ENCODE measurements around the gene GMDS. TPM values are rescaled to one million over a fixed set of nuclear protein-coding genes. Genes with fewer than 3 reads are reported as not detected.

GMDS gene
- total RNA-seq, 6 experiments from 2014 or later, result 13.2 to 18.0 (median 14.7) TPM

DNA sequence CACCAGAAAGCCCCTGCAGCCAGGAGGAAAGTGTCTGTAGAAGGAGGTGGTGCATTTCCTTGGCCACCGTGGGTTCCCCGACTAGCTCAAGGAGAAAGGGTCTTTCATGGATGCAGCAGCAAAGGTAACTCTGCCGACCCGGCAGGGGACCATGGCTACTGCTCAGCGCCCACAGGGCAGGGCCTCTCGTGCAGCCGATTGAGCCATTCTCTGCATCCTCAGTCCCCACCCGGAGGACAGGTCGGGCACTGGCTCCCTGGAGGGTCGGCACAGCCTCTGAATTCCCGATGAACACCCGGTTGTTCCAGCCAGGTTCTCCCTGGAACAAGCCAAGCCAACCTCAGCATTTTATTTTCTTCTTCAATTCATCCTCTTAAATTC is 659.7 kb downstream of the GMDS start:
- Mint-ChIP-seq H3K27me3 (ENCODE audit: insufficient read depth) (peaks cover 30% of the 10 kb centered on the region), H3K27ac (no peak overlapping the region), H3K9me3 (no peaks in the 10 kb centered on the region; the same call in 1 of the 2 replicates), H3K4me3 (no peak overlapping the region), H3K36me3 (ENCODE audit: low read depth) (no peaks in the 10 kb centered on the region), H3K4me1 (ENCODE audit: low read depth) (no peaks in the 10 kb centered on the region)
- DNase-seq, result no peak
- TF ChIP-seq, protein P1, sequence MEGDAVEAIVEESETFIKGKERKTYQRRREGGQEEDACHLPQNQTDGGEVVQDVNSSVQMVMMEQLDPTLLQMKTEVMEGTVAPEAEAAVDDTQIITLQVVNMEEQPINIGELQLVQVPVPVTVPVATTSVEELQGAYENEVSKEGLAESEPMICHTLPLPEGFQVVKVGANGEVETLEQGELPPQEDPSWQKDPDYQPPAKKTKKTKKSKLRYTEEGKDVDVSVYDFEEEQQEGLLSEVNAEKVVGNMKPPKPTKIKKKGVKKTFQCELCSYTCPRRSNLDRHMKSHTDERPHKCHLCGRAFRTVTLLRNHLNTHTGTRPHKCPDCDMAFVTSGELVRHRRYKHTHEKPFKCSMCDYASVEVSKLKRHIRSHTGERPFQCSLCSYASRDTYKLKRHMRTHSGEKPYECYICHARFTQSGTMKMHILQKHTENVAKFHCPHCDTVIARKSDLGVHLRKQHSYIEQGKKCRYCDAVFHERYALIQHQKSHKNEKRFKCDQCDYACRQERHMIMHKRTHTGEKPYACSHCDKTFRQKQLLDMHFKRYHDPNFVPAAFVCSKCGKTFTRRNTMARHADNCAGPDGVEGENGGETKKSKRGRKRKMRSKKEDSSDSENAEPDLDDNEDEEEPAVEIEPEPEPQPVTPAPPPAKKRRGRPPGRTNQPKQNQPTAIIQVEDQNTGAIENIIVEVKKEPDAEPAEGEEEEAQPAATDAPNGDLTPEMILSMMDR (IDR thresholded peaks at IDR 0.05), result no peak

DNA sequence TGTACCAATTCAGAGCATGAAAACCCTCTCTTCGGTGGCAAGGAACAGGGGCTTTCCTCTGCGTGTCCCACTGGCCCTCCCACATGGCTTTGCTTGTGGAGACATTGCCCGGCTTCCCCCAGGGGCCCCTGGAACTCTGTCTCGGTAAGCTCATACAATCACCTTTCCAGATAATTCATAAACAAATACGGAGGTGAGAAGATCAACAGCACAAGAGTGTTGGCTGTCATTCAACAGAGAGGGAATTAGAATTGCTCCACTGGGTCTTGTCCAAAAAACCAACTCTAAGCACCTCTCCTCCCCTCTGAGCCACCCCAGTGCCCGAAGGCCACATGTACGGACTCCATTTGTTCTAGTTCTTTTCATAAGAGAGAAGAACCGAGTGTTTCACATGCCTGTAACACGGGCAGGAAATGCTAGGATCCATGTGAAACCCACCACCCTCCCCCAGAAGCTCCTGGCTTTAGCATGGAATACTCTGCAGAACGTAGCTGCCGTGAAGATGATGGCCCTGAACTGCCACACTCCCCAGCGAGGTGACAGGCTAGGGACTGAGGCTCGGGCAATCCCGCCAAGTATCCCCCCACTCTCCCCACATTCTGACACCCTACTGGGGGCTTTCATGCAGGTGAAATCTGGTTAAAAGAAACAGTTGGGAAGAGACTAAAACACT is 660.3 kb downstream of the GMDS start:
- Mint-ChIP-seq H3K4me1 (ENCODE audit: low read depth) (no peaks in the 10 kb centered on the region), H3K27ac (no peak overlapping the region), H3K9me3 (no peaks in the 10 kb centered on the region; the same call in 1 of the 2 replicates), H3K4me3 (no peak overlapping the region), H3K27me3 (ENCODE audit: insufficient read depth) (peaks cover 28% of the 10 kb centered on the region), H3K36me3 (ENCODE audit: low read depth) (no peaks in the 10 kb centered on the region)
- TF ChIP-seq, protein P1 (IDR thresholded peaks at IDR 0.05), result no peak
- DNase-seq, result no peak

DNA sequence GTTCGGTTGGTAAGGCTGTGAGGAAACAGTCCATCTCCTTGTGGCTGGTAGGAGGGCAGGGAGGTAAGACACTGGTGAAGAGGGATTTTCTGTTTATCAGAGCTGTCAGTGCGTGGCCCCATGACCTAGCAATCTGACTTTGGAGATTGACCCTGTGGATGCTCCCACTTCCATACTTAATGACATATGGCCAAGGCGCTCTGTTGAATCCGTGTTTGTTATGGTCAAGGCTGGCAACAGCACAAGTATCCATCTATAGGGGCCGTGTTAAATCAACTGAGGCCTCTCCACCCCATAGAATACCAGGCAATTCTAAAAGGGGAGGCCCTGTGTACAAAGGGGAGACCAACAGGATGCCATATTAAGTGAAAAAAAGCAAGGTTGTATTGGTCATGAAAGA is 661.3 kb downstream of the GMDS start:
- DNase-seq, result no peak
- Mint-ChIP-seq H3K27ac (no peak overlapping the region), H3K4me3 (no peak overlapping the region), H3K27me3 (ENCODE audit: insufficient read depth) (peaks cover 21% of the 10 kb centered on the region), H3K4me1 (ENCODE audit: low read depth) (no peaks in the 10 kb centered on the region), H3K36me3 (ENCODE audit: low read depth) (no peaks in the 10 kb centered on the region), H3K9me3 (no peaks in the 10 kb centered on the region; the same call in 1 of the 2 replicates)
- TF ChIP-seq, protein P1 (IDR thresholded peaks at IDR 0.05), result no peak

DNA sequence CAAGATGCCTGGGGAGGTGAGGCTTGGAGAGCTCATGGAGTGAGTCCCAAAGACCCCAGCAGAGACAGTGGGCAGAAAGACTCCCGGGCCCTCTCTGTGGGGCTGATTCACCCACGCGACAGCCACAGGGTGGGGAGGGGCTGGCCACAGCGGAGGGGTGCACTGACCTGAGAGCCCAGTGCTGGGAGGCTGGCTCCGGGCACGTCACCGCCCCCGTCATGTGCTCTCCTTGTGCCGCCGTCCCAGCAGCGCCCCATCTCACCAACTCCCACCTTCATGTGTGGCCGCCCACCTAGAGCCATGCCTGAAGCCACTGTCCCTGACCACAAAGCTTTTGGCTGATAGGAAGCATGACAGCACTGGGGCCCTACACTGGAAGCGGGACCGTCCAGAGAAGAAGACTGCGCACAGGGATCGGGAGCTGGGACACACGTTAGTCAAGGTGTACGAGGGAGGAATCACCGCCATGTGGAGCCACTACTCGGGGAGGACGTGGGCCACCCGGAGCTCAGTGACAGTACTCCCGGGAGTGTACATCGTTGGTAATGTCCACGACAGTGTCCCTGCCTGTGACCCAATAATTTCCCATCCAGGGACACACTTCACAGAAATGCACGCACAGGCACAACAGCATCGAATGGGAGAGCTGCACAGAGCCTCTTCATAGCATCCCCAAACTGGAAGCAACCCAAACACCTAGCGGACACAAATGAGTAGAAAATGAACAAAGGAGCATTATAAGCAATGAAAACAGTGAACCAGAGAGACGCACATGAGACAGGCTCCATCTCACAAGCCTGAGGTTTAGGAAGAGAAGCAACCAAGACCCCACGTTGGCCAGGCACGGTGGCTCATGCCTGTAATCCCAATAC is 664.0 kb downstream of the GMDS start:
- Mint-ChIP-seq H3K4me3 (no peak overlapping the region), H3K4me1 (ENCODE audit: low read depth) (no peaks in the 10 kb centered on the region; the same call in 1 of the 2 replicates), H3K36me3 (ENCODE audit: low read depth) (no peaks in the 10 kb centered on the region), H3K27me3 (ENCODE audit: insufficient read depth) (peaks cover 22% of the 10 kb centered on the region), H3K27ac (no peak overlapping the region), H3K9me3 (no peaks in the 10 kb centered on the region; the same call in 1 of the 2 replicates)
- no peak for DNase-seq
- TF ChIP-seq, protein P1 (IDR thresholded peaks at IDR 0.05), result no peak

DNA sequence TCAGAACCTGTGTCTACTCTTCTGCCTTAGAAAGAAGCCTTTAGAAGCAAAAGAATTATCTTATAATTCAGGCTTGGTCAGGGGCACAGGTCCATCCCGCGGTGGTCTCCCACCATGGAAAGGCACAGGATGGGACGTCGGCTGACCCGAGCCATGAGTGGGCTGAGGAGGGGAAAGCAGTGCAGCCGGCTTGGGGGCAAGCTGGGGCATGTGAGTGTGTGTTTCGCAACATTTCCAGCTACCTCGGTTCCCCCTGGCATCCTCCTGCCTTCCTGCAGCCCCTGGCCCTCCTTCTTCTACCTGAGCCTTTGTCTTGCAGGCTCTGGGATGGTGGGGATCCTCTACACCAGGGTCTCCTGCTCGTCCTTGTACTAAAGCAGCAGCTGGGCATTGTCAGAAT is 664.8 kb downstream of the GMDS start:
- Mint-ChIP-seq H3K4me3 (no peak overlapping the region), H3K9me3 (no peaks in the 10 kb centered on the region; the same call in 1 of the 2 replicates), H3K27ac (no peak overlapping the region), H3K36me3 (ENCODE audit: low read depth) (no peaks in the 10 kb centered on the region), H3K27me3 (ENCODE audit: insufficient read depth) (peaks cover 20% of the 10 kb centered on the region), H3K4me1 (ENCODE audit: low read depth) (peaks cover 3% of the 10 kb centered on the region)
- no peak for DNase-seq
- TF ChIP-seq, protein P1 (IDR thresholded peaks at IDR 0.05), result no peak
